Stimulated activated CD8-positive, alpha-beta memory T cell treated with anti-CD3 and anti-CD28 coated beads, Interleukin-2, amount 100 ng/mL, for 1 hour (primary cell): Measurements from ENCODE around the gene NFILZ.

Experiments used
- DNase-seq, 2 donors: peaks; one replicate each; pipeline ENCODE4 v3.0.0-alpha.2; 2020; ENCODE audit warnings: low read depth in 2 of 2

Gene NFILZ

DNA sequence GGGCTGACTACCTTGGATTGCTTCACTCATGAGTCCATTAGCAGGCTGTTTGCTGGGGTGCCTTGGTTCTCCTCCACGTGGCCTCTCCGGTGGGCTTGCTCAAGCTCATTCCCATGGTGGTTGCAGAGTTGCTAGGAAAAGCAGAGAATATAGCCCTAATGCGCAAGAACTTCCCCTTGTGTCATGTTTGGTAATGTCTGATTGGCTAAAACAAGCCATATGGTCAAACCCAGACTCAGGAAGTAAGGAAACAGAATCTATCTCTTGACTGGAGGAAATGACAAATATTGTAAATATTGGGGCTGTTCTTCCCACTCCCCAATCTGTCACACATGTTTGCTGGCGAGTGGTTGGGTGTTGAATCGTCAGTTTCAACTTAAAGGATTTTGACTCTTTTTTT, 12.1 kb downstream of the NFILZ start:
- no peak for DNase-seq

DNA sequence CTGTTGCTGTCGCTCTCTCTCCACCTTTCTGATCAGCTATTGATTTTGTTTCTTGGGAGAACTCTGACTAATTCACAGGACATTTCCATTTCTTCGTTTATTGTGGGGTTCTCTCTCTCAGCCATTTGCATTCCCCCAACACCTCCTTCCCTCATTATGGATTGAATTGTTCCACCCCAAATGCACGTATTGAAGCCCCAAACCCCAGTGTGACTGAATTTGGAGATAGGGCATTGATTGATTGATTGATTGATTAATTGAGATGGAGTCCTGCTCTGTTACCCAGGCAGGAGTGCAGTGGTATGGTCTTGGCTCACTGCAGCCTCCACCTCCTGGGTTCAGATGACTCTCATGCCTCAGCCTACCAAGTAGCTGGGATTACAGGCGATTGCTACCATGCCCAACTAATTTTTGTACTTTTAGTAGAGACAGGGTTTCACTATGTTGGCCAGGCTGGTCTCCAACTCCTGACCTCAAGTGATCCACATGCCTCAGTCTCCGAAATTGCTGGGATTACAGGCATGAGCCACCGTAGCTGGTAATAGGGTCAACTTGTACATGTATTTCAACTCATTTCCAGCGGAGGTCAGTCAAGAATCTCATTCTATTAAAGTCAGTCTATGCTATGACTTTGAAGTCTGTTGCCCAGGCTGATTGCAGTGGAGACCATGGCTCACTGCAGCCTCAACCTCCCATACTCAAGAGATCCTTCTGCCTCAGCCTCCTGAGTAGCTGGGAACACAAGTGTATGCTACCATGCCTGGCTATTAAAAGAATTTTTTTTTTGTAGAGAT, 13.6 kb downstream of the NFILZ start:
- no peak for DNase-seq

DNA sequence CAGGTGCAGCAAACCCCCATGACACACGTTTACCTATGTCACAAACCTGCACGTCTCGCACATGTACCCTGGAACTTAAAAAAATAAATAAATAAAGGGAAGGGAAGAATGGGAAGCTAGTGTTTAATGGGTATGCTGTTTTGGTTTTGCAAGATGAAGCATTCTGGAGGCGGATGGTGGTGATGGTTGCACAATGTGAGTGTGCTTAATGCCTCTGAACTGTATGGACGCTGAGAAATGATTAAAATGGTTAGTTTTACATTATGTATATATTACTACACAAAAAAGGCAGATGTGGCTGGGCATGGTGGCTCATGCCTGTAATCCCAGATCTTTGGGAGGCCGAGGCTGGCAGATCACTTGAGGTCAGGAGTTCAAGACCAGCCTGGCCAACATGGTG, 17.8 kb downstream of the NFILZ start:
- no peak for DNase-seq

DNA sequence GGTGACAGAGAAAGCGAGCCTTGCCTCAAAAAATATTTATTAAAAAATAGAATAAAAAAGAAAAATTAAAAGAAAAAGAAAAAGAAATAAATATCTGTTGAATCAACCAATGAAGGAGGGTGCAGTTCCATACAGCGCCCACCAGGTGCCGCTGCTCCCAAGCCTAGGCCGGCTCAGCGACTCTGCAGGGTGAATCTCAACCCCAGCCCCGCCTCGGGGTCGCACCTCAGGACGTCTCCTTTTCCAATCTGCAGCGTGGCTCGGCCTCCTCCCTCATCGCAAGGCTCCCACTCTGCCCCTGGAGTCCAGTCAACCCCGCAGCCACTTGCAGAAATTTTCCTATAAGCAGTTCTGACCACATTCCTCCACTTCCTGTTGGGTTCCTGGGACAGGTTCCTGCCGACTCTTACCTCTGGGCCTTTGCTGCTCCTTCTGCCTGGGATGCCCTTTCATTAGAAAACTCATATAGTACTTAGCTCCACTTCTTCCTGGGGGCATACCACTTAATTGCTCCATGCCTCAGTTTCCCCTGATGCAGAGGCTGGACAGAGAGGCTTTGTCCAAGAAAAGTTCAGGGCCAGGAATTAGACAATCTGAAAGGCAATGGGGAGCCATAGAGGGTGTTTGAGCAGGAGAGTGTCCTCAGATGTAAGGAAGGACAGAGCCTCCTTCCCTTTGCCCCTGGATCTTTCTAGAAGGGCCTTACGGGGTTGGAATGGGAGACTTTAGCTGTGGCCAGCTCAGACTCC, 24.3 kb downstream of the NFILZ start:
- DNase-seq = peak; percentile 47 to 51

DNA sequence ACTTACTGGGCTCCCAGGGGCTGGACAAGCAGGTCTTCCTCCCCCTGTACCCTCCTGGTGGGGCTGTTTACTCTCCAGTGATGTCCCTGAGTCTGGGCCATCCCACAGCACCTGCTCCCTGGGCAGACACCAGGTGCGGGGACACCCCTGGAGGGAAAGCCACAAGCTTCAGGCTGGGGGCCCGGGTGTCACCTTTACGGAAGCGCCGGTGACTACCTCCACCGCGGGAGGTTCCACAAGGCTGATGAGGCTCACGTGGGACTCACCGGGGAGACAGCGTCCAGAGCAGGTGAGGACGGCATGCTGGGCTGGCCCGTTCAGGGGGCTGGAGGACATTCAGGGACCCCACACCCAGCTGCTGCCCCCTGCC, 24.9 kb downstream of the NFILZ start:
- DNase-seq = peak in 1 of 2 donors; percentile 16

DNA sequence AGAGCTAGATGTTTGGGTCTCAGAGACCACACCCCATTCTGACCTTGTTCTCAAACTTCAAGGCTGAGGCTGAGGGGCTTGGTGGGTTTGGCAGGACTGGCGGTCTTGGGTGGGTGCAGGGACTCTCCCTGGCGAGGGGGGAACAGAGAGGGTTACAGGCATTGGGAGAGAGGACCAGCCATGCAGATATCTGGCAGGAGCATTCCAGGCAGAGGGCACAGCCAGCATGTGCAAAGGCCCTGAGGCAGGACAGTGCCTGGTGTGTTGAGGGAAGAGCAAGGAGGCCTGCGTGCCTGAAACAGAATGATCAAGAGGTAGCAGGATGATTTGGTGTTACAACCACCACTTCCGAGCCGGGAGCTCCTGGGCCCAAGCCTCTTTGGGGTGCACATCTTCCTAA, 27.4 kb downstream of the NFILZ start:
- no peak for DNase-seq

DNA sequence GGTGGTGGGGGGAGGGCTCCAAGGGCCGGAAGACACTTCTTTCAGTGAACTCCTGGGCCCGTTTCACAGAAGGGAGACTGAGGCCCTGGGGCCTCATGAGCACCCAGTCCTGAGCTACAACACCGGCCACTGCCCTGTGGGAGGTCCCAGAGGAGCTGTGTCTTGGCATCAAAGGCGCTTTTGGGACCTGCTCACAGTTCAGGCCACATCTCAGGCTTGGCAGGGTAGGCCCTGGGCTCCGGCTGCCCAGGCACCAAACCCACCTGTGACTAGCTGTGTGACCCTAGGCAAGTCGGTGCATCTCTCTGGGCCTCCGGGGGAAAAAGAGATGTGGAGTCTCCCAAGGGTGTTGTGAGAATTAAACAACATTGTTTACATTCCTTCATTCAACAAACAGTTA, 29.5 kb downstream of the NFILZ start:
- DNase-seq = no peak

DNA sequence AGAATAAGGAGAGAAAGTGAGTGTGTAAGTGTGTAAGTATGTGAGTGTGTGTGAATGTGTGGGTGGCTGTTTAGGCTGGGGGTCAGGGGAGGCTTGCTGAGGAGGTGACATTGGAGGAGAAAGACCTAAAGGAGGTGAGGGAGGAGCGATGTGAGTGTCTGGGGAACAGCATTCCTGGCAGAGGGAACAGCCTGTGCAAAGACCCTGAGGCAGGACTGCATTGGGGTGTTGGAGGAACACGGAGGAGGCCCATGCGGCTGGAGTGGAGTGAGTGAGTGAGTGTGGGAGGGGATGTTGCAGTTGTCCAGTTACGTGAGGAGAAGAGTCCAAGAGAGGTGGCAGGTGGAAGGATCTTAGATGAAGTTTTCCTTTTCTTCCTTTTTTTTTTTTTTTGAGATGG, 31.8 kb downstream of the NFILZ start:
- DNase-seq = no peak

DNA sequence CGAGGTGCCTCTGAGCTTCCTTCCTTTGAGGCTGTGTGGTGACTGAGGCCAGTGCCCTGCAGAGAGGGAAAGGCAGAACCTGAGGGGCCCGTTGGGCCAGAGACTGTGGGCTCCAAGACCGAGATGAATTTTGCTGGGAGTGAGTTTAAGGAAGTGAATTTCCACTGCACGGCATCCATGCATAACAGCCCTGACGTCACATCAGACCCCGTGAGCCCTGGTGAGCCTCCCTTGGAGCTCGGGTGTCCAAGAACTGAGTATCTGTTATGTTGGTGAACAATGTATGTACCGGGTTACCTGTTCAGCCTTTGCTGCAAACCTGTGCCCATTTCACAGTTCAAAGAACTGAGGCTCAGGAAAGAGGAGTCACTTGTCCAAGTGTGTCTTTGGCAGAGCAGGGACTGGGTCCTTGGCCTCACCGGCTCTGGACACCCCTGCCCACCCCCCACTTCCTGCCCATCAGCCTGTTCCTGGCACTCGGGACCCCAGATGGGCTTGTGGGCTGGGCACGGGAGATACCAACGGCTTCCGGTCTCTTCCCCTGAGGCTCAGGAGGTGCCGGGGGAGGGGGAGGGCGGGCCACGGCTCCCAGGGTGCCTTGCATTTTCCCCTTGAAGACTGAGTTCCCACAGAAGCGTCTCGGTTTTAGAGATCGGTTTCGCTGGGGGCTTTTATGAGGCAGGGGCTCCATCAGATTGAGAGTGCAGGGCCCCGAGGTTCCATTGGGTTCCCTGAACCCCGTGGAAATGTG, 33.7 kb downstream of the NFILZ start:
- no peak for DNase-seq

DNA sequence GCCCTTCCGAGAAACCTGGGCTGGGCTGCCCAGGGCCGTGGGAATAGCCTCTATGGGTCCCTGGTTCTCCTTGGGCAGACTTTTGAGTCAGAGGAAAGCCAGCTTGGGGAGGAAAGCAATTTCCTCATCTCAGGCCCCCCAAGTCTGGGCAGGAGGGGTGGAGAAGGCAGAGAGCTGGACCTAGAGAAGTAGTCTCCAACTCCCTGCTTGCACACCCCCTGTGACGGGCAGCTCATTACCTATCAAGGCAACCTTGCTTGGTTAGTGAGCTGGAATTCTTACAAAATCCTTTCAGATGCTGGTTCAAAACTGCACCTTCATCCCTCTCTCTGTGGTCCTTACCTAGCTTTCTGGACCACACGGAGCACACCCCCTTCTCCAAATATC, 34.2 kb downstream of the NFILZ start:
- DNase-seq = no peak

DNA sequence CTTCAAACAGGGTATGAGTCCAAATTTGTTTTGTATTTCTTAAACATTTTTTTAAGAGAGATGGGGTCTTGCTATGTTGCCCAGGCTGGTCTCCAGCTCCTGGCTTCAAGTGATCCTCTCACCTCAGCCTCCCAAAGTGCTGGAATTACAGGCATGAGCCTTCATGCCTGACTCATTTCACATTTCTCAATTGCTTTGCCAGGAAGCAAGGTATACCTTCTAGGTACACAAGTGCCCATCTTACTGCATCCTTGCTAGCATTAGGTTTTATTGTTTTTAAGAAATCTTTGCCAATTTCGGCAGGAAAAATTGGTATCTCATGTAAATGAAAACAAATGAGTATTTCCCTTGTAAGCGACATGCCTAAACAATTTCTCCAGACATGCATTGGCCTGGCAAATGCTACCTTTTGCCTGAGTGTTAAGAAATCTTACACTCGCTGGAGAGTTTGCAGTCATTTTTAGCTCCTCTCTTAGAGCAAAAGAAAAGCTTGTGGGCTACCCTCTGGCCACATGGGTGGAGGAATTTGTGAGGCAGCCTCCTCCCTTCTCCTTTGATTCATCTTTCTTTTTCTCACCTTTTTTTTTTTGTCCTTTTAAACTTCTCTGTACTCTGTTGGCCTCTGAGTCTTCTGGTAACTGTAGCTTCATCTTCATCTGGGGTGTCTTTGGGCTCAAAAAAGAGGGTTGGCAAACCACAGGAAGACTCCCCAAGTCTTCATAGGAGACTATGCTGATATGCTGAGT, 35.2 kb downstream of the NFILZ start:
- DNase-seq = no peak

DNA sequence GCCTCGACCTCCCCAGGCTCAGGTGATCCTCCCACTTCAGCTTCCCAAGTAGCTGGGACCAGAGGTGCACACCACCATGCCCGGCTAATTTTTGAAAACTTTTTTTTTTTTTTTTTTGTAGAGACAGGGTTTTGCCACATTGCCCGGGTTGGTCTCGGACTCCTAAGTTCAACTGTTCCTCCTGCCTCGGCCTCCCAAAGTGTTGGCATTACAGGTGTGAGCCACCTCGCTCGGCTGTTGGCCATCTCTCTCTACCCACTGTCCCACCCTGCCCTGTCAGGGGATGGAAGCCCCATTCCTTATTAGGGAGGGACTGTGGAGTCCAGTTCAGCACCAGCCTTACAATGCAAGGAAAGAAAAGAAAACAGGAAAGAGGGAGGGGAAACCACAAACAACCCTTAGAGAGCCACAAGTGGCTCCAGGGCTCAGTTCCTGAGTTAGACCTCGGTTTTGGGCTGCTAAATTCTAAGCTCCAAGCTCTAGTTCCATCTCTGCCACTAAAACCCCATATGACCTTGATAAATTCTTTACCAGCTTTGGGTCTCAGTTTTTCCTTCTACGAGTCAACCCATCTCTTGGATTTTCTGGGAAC, 36.5 kb downstream of the NFILZ start:
- no peak for DNase-seq

DNA sequence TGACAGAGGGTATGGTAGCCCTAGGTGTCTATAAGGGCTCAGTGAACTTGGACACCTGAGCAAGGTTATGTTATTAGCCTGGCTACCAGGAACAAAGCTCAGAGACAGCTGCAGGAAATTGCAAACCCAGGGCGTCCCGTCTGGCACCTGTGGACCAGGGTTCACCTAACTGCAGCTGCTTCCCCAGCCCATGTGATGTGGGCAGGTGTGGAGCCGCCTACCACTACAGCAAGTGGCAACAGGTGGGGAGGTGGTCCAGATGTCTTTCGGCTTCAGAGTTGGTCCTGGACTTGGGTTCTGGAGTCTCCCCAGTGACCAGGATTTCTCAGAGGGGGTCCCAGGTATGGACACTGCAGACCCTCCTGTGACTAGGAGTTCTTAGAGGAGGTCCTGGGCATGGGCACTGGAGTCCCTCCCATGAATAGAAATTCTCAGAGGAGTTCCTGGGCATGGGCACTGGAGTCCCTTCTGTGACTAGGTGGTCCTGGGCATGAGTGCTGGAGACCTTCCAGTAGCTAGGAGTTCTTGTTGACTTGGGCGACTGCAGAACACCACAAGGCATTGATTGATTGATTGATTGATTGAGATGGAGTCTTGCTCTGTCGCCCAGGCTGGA, 43.0 kb downstream of the NFILZ start:
- no peak for DNase-seq

DNA sequence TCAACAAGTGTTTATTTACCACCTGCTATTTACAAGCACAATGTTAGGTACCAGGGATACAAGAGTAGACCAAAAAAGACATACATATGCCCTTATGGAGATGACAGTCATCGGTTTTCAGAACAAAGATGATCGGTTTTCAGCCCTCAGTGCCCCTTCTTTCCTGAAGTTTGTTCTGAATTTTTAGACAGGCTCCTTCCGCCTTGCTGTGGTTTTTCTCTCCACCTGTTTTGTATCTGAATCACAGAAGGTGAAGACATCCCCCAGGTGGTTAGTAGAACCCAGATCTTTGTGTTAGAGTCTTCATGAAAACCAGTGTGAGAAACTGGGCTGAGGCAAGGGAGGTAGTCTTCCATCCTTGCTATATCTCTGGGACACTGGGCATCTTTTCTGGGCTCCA, 44.6 kb downstream of the NFILZ start:
- no peak for DNase-seq

DNA sequence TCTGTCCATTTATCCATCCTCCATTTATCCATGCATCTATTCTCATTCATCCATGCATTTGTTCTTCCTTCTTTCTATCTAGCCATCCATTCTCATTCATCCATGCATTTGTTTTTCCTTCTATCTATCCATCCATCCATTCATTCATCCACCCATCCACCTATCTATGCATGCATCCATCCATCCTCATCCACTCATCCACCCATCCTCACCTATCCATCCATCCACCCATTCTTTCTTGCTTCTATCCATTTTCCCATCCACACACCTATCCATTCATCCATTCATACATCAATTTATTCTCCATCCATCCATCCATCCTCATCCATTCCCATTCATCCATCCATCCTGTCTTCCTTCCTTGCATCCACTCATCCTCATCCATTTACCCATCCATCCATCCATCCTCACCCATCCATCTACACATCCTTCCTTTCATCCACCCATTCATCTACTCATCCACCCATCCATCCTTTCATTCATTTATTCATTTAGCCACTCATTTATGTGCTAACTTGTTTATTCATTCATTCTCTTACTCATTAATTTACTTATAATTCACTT, 47.9 kb downstream of the NFILZ start:
- no peak for DNase-seq
